Fibroblast of mammary gland (primary cell): ENCODE measurements around the gene MYO1H.
A peak's percentile ranks its signal among the peaks of the same experiment; 100 is the strongest.
"Not testable (repeated sequence)": the region's sequence is repeated elsewhere in the genome, so short reads cannot be mapped to it uniquely, and the experiment has no call there.

ENCODE experiments used
- DNase-seq: peaks from one replicate; pipeline ENCODE4 v3.0.0-alpha.2; 2010; ENCODE audit warnings: low read depth
- H3K4me3 ChIP-seq: 2 replicates; pipeline ENCODE4 v1.5.1; 2011; ENCODE audit warnings: low read depth, mild to moderate bottlenecking, low read length, moderate library complexity; ENCODE audit not compliant: control insufficient read depth
- TF ChIP-seq, protein P1 (sequence below): conservative IDR thresholded peaks from 2 replicates; pipeline ENCODE4 v1.5.1; 2011; ENCODE audit warnings: low read depth, low read length, inconsistent platforms; ENCODE audit not compliant: control insufficient read depth, insufficient read depth

The MYO1H gene

DNA sequence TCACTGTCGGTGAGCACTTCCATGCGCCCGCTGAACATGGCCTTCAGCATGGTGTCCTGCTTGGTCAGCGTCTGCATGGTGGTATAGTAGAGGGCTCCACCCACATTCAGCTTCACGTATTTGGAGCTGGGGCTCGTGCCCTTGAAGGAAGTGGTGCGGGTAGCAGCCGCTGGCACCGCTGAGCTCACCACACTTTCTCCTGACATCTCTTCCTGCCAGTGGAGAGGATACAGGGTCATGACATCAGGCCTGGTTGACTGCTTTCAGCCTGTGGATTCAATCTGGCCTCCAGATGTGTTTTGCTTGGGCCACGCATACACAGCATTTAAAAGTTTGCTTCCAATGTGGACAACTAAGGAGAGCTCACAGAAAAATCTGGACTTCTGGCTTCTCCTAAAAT, 121.8 kb downstream of the MYO1H start:
- TF ChIP-seq, protein P1, sequence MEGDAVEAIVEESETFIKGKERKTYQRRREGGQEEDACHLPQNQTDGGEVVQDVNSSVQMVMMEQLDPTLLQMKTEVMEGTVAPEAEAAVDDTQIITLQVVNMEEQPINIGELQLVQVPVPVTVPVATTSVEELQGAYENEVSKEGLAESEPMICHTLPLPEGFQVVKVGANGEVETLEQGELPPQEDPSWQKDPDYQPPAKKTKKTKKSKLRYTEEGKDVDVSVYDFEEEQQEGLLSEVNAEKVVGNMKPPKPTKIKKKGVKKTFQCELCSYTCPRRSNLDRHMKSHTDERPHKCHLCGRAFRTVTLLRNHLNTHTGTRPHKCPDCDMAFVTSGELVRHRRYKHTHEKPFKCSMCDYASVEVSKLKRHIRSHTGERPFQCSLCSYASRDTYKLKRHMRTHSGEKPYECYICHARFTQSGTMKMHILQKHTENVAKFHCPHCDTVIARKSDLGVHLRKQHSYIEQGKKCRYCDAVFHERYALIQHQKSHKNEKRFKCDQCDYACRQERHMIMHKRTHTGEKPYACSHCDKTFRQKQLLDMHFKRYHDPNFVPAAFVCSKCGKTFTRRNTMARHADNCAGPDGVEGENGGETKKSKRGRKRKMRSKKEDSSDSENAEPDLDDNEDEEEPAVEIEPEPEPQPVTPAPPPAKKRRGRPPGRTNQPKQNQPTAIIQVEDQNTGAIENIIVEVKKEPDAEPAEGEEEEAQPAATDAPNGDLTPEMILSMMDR: no peak
- DNase-seq: peak; percentile 84
- no peak overlapping the region for H3K4me3 ChIP-seq

DNA sequence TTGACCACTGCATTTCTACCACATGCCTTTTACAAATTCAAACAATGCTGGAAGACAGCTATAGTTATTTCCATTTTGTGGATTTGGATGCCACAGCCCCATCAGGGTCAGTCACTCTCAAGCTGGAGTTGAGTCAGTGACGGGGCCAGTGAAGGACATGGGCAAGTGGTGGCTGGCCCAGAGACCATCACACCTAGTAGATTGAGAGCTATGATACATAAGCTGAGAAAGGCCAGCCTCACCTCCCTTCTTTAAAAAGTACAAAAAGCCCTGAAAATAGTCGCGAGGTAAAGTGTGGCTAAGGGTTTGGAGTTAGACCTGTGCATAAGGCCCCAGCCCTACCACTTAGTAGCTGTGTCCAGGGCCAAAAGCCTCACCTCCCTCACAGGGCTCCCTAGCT, 125.3 kb downstream of the MYO1H start:
- no peak for DNase-seq
- no peak overlapping the region for H3K4me3 ChIP-seq
- TF ChIP-seq, protein P1: no peak

DNA sequence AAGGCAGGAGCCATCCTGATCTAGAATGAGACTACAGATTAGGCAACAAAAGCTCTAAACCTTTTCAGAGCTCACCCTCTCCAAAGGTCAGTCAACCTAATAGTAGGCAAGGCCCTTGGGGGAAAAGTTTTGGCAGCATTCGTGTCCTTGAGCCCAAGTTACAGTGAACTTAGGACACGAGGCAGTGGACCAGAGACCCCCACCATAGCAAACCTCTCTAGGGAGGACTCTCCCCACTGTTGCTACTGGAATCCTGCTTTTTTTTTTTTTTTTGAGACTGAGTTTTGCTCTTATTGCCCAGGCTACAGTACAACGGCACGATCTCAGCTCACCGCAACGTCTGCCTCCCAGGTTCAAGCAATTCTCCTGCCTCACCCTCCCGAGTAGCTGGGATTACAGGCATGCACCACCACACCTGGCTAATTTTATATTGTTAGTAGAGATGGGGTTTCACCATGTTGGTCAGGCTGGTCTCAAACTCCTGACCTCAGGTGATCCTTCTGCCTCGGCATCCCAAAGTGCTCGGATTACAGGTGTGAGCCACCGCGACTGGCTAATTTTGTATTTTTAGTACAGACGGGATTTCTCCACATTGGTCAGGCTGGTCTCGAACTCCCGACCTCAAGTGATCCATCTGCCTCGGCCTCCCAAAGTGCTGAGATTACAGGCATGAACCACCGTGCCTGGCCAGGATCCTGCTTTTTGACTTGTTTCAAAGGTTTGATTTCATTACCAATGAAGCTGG, 126.0 kb downstream of the MYO1H start:
- H3K4me3 ChIP-seq, DNase-seq: not testable (repeated sequence)

DNA sequence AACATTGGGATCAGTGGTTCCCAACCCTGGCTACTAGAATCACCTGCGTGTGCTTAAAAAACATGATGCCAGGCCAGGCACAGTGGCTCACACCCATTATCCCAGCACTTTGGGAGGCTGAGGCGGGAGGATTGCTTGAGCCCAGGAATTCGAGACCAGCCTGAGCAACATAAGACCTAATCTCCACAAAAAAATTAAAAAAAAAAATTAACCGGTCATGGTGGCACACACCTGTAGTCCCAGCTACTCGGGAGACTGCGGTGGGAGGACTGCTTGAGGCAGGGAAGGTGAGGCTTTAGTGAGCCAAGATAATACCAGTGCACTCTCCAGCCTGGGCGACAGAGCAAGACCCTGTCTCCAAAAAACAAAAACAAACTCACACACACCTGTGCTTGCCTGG, 127.4 kb downstream of the MYO1H start:
- H3K4me3 ChIP-seq: peak overlapping the region; percentile 100
- TF ChIP-seq, protein P1: no peak
- no peak for DNase-seq

DNA sequence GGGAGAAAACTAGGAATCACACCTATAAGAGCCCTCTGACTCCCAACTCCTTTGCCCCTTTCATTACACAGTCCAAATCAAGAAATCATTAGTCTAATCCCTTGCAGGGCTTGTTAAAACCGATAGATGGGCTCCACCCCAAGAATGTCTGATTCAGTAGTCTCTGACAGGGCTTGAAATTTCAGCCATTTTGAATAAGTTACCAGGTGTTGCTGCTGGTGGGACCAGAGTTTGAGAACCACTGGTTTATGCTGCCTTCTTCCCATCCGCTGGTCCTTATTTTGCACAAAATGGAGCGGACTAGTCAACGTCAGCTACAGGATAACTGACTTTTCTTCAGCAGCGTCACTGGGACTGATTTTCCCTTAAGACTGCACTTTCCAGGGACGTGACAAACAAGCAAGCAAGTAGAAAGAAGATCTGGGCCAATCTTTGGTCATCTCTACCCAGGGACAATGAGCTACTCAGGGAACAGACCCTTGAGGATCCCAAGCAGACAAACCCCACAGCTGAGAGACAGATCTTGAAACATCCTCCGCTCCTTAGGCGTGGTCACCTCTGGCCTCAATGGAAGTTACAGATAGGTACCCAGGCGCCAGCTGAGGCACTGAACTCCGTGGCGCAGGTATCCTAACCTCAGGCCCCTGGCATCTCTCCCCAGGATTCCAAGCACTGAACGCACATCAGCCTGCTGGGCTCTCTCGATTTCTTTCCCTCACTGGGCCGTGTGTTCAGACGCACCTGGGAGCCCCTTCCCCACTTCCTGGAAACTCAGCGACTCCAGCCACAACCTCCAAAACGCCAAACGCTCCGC, 128.5 kb downstream of the MYO1H start:
- TF ChIP-seq, protein P1: no peak
- peak; percentile 39 for DNase-seq
- H3K4me3 ChIP-seq: peak overlapping the region; percentile 100

DNA sequence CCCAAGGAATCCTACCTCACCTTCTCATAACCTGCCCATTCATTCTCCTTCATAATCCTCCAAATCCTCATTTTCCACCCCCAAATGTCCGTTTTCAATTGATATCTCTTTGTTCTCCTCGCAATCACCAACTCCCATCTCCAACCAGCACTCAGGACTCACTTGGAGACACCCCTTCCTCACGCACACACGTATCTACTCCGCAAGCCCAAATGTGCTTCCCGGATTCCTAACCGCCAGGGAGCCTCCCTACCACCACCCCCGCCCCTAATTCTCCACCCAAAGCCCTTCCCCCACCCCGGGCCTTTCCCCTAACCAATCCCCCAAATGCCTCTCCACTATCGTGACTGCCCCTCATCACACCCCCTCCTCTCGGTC, 129.1 kb downstream of the MYO1H start:
- no peak for DNase-seq
- TF ChIP-seq, protein P1: no peak
- H3K4me3 ChIP-seq: peak overlapping the region; percentile 100
